ENCODE measurements around the gene RDH5.

DNA sequence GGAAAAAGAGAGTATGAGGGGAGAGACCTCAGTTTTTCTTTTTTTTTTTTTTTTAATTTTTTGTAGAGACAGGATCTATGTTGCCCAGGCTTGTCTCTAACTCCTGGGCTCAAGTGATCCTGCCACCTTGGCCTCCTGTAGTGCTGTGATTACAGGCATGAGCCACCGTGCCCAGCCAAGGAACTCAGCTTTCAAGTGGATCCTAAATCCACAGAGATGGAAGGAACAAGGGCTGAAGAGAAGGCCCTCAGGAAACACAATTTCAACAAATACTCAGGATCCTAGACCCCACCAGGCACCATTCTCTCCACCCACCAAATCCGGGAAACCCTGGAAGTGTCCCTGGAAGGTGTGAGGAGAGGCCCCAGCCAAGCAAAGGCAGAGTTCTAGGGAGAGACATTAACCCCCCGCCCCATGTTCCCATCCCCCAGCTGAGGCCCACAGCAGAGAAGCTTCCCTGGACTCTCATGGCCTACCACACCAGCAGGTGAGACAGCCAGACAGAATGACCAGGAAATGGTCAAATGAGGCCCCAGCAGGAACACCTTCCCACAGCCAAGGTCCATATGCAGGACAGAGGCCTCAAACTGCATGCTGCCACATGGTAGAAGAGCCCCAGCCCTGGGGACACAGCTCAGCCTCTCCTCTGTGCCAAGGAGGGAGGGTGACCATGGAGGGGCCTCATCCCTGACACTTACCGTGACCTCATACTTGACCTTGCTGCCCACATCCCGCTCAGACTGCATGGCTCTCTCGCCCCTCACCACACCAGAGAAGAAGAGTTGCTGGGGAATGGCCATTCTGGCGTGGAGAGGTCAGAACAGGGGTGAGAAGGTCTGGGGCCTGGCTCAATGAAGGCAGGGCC lies 26.6 kb upstream of the RDH5 start:
- TF ChIP-seq YY1 (IDR thresholded peaks at IDR 0.05) (no peak), TAF1 (conservative IDR thresholded peaks at IDR 0.05) (no peak), SP1 (IDR thresholded peaks at IDR 0.05) (no peak), RXRA (IDR thresholded peaks at IDR 0.05) (no peak), GABPA (IDR thresholded peaks at IDR 0.05 in 1 of 2, conservative IDR thresholded peaks at IDR 0.05 in 1 of 2) (no peak), RAD21 (IDR thresholded peaks at IDR 0.05) (no peak), JUND (IDR thresholded peaks at IDR 0.05) (no peak)
- TF ChIP-seq, protein P1, sequence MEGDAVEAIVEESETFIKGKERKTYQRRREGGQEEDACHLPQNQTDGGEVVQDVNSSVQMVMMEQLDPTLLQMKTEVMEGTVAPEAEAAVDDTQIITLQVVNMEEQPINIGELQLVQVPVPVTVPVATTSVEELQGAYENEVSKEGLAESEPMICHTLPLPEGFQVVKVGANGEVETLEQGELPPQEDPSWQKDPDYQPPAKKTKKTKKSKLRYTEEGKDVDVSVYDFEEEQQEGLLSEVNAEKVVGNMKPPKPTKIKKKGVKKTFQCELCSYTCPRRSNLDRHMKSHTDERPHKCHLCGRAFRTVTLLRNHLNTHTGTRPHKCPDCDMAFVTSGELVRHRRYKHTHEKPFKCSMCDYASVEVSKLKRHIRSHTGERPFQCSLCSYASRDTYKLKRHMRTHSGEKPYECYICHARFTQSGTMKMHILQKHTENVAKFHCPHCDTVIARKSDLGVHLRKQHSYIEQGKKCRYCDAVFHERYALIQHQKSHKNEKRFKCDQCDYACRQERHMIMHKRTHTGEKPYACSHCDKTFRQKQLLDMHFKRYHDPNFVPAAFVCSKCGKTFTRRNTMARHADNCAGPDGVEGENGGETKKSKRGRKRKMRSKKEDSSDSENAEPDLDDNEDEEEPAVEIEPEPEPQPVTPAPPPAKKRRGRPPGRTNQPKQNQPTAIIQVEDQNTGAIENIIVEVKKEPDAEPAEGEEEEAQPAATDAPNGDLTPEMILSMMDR (IDR thresholded peaks at IDR 0.05; ENCODE audit: low read depth, low read length, missing input control): no peak
- TF ChIP-seq, protein P2, sequence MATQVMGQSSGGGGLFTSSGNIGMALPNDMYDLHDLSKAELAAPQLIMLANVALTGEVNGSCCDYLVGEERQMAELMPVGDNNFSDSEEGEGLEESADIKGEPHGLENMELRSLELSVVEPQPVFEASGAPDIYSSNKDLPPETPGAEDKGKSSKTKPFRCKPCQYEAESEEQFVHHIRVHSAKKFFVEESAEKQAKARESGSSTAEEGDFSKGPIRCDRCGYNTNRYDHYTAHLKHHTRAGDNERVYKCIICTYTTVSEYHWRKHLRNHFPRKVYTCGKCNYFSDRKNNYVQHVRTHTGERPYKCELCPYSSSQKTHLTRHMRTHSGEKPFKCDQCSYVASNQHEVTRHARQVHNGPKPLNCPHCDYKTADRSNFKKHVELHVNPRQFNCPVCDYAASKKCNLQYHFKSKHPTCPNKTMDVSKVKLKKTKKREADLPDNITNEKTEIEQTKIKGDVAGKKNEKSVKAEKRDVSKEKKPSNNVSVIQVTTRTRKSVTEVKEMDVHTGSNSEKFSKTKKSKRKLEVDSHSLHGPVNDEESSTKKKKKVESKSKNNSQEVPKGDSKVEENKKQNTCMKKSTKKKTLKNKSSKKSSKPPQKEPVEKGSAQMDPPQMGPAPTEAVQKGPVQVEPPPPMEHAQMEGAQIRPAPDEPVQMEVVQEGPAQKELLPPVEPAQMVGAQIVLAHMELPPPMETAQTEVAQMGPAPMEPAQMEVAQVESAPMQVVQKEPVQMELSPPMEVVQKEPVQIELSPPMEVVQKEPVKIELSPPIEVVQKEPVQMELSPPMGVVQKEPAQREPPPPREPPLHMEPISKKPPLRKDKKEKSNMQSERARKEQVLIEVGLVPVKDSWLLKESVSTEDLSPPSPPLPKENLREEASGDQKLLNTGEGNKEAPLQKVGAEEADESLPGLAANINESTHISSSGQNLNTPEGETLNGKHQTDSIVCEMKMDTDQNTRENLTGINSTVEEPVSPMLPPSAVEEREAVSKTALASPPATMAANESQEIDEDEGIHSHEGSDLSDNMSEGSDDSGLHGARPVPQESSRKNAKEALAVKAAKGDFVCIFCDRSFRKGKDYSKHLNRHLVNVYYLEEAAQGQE (IDR thresholded peaks at IDR 0.05): no peak
- TF ChIP-seq, protein P3, sequence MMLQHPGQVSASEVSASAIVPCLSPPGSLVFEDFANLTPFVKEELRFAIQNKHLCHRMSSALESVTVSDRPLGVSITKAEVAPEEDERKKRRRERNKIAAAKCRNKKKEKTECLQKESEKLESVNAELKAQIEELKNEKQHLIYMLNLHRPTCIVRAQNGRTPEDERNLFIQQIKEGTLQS (IDR thresholded peaks at IDR 0.05): no peak
- TF ChIP-seq, protein P4, sequence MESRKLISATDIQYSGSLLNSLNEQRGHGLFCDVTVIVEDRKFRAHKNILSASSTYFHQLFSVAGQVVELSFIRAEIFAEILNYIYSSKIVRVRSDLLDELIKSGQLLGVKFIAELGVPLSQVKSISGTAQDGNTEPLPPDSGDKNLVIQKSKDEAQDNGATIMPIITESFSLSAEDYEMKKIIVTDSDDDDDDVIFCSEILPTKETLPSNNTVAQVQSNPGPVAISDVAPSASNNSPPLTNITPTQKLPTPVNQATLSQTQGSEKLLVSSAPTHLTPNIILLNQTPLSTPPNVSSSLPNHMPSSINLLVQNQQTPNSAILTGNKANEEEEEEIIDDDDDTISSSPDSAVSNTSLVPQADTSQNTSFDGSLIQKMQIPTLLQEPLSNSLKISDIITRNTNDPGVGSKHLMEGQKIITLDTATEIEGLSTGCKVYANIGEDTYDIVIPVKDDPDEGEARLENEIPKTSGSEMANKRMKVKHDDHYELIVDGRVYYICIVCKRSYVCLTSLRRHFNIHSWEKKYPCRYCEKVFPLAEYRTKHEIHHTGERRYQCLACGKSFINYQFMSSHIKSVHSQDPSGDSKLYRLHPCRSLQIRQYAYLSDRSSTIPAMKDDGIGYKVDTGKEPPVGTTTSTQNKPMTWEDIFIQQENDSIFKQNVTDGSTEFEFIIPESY (IDR thresholded peaks at IDR 0.05): no peak
- TF ChIP-seq, protein P5, sequence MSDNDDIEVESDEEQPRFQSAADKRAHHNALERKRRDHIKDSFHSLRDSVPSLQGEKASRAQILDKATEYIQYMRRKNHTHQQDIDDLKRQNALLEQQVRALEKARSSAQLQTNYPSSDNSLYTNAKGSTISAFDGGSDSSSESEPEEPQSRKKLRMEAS (IDR thresholded peaks at IDR 0.05): no peak

Data from liver (tissue), 3 donors.